Glutamatergic neuron (in vitro differentiated cells): ENCODE measurements around the gene CASQ2. TPM values are rescaled to one million over a fixed set of nuclear protein-coding genes. Genes with fewer than 3 reads are reported as not detected.

ENCODE experiments used
- DNase-seq: peaks from one replicate; pipeline ENCODE4 v3.0.0; 2022
- H3K27ac Mint-ChIP-seq: one replicate; pipeline ENCODE4 v1.8.0; 2020; ENCODE audit warnings: mild to moderate bottlenecking, mixed read lengths, inconsistent platforms; ENCODE audit not compliant: unreplicated experiment
- H3K27me3 Mint-ChIP-seq: one replicate; pipeline ENCODE4 v1.8.0; 2020; ENCODE audit warnings: mild to moderate bottlenecking, moderate library complexity, mixed read lengths, inconsistent platforms; ENCODE audit not compliant: unreplicated experiment
- H3K36me3 Mint-ChIP-seq: one replicate; pipeline ENCODE4 v1.8.0; 2020; ENCODE audit warnings: mild to moderate bottlenecking, mixed read lengths, inconsistent platforms; ENCODE audit not compliant: unreplicated experiment
- H3K4me1 Mint-ChIP-seq: one replicate; pipeline ENCODE4 v1.8.0; 2020; ENCODE audit warnings: mild to moderate bottlenecking, low read depth, mixed read lengths, inconsistent platforms; ENCODE audit not compliant: unreplicated experiment
- H3K4me3 Mint-ChIP-seq: one replicate; pipeline ENCODE4 v1.8.0; 2020; ENCODE audit warnings: mild to moderate bottlenecking, mixed read lengths, inconsistent platforms; ENCODE audit not compliant: unreplicated experiment
- H3K9me3 Mint-ChIP-seq: one replicate; pipeline ENCODE4 v1.8.0; 2020; ENCODE audit warnings: mild to moderate bottlenecking, moderate library complexity, mixed read lengths, inconsistent platforms; ENCODE audit not compliant: unreplicated experiment
- CTCF ChIP-seq: fragments of 200-600 bp; sonication (generic); IDR thresholded peaks from one replicate; pipeline ENCODE4 v1.5.0; 2021; ENCODE audit not compliant: partially characterized antibody, unreplicated experiment
- total RNA-seq: library from RNA; stranded (reverse); fragmentation: NEBNext Ultra II Directional; extraction: Animal tissue kit (Norgen Biotek cat#: 25700); gene quantifications from one replicate; pipeline ENCODE4 v1.2.1, GENCODE V29; 2021; ENCODE audit not compliant: unreplicated experiment

The CASQ2 gene
- total RNA-seq, 1 donor from 2014 or later = not detected

GRCh38 chr1:115713906-115714305 lies 54.6 kb downstream of the CASQ2 start:
- no peak overlapping the region for H3K4me3 Mint-ChIP-seq
- no peak for TF ChIP-seq CTCF
- H3K27me3 Mint-ChIP-seq = no peaks in the 10 kb centered on the region
- peaks cover 3% of the 10 kb centered on the region for H3K9me3 Mint-ChIP-seq
- no peak for DNase-seq
- peaks cover 9% of the 10 kb centered on the region for H3K4me1 Mint-ChIP-seq
- no peak overlapping the region for H3K27ac Mint-ChIP-seq
- H3K36me3 Mint-ChIP-seq = peaks cover 5% of the 10 kb centered on the region

GRCh38 chr1:115712911-115713609 lies 55.5 kb downstream of the CASQ2 start:
- Mint-ChIP-seq H3K4me3 (no peak overlapping the region), H3K36me3 (peaks cover 5% of the 10 kb centered on the region), H3K9me3 (peaks cover 3% of the 10 kb centered on the region), H3K27me3 (no peaks in the 10 kb centered on the region), H3K27ac (no peak overlapping the region), H3K4me1 (peaks cover 3% of the 10 kb centered on the region)
- no peak for TF ChIP-seq CTCF
- no peak for DNase-seq

GRCh38 chr1:115710859-115711624 lies 57.5 kb downstream of the CASQ2 start:
- no peak overlapping the region for H3K27ac Mint-ChIP-seq
- H3K4me1 Mint-ChIP-seq = no peaks in the 10 kb centered on the region
- no peak overlapping the region for H3K4me3 Mint-ChIP-seq

GRCh38 chr1:115706587-115707425 lies 61.7 kb downstream of the CASQ2 start:
- no peak for DNase-seq
- Mint-ChIP-seq H3K4me1 (no peaks in the 10 kb centered on the region), H3K4me3 (no peak overlapping the region)

More at GRCh38 chr1:115710859-115711624, 57.5 kb downstream of the CASQ2 start:
- Mint-ChIP-seq H3K27me3 (no peaks in the 10 kb centered on the region), H3K9me3 (peaks cover 2% of the 10 kb centered on the region), H3K36me3 (peaks cover 5% of the 10 kb centered on the region)
- TF ChIP-seq CTCF = no peak
- DNase-seq = no peak

More at GRCh38 chr1:115706587-115707425, 61.7 kb downstream of the CASQ2 start:
- Mint-ChIP-seq H3K9me3 (no peaks in the 10 kb centered on the region), H3K27ac (no peak overlapping the region), H3K36me3 (peaks cover 5% of the 10 kb centered on the region), H3K27me3 (no peaks in the 10 kb centered on the region)
- TF ChIP-seq CTCF = peak; percentile 92
